Mucosa of descending colon (tissue), 3 donors: Measurements from ENCODE around the gene SPSB4. TPM values are rescaled to one million over a fixed set of nuclear protein-coding genes. Genes with fewer than 3 reads are reported as not detected.

Experiments used
- ATAC-seq: fragments of 200-7000 bp; cut with Tn5 transposase; one replicate; pipeline ENCODE4 v1.9.1; 2020; ENCODE audit warnings: mild to moderate bottlenecking, moderate library complexity
- DNase-seq, 3 donors: peaks; one replicate each; pipeline ENCODE4 v3.0.0-alpha.2; 2020
- H3K36me3 ChIP-seq: fragments of 200-600 bp; one replicate; pipeline ENCODE4 v1.8.0; 2021; ENCODE audit warnings: low read depth, mild to moderate bottlenecking
- H3K4me1 ChIP-seq: fragments of 200-600 bp; one replicate; pipeline ENCODE4 v1.8.0; 2021; ENCODE audit warnings: low read depth, mild to moderate bottlenecking
- H3K4me3 ChIP-seq: fragments of 200-600 bp; one replicate; pipeline ENCODE4 v1.8.0; 2021; ENCODE audit warnings: mild to moderate bottlenecking
- H3K9me3 ChIP-seq: fragments of 200-600 bp; one replicate; pipeline ENCODE4 v1.8.0; 2021; ENCODE audit warnings: mild to moderate bottlenecking
- intact Hi-C, 2 donors: fragments of 100-400 bp; cut with DNase I in 1 of 2; cut with micrococcal nuclease in 1 of 2; formaldehyde crosslinking; loops; one replicate each; pipeline versions ENCODE4 v1.11.0 to v1.11.1; 2022; cut with DNase I, micrococcal nuclease
- total RNA-seq, 3 donors: library from RNA; stranded (reverse); fragmentation: NEBNext Ultra II Directional in 2 of 3; extraction: Animal tissue kit (Norgen Biotek cat#: 25700) in 2 of 3; gene quantifications; one replicate each; pipeline versions ENCODE4 v1.2.1 to v1.2.4, GENCODE V29; 2021 to 2023
- TF ChIP-seq, protein P1 (sequence below): fragments of 200-600 bp; IDR thresholded peaks from one replicate; pipeline ENCODE4 v1.8.0; 2022; ENCODE audit warnings: antibody characterized with exemption, mild to moderate bottlenecking
- donor health status: DM: no; HTN: no; CAD: no; lungs with moderate emphysema.
- donor health status: DM: no; HTN: no; CAD: no.
- donor health status: DM: no; HTN: yes; CAD: no.

Gene SPSB4
- total RNA-seq, 3 donors from 2014 or later: 0.10 to 0.85 (median 0.17) TPM

DNA sequence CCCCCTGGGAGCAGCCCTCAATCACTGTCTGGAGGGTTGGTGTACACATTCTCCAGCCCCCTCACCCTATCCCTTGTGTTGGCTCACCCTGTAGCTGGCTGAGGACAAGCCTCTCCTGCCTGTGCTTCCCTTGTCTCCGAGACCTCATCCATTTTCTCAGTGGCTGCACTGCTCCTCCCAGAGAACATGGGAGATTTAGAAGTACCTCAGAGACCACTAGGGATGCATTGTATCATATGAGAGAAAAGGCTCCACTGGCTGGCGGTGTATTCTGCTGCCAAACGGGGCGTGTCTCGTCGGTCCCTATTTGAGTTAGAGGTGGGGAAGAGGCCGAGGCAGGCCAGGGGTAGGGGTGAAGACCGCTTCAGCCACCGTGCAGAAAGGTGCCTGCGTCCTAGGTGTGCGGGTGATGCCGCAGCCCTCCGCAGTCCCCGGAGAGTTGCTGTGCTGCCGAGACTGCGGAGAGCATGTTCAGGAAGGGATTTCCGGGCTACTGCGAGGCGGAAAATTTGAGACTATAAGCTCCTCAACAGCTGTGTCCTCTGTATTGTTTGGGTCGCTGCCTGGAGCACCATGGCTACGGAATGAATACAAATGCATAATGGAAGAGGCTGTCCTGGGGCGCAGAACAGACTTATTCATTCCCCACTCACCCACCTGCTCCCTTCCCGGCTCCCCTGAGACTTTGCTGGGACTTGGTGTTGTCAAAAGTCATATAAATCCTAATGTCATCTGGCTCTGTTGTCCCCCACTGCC is 43.8 kb downstream of the SPSB4 start:
- TF ChIP-seq, protein P1, sequence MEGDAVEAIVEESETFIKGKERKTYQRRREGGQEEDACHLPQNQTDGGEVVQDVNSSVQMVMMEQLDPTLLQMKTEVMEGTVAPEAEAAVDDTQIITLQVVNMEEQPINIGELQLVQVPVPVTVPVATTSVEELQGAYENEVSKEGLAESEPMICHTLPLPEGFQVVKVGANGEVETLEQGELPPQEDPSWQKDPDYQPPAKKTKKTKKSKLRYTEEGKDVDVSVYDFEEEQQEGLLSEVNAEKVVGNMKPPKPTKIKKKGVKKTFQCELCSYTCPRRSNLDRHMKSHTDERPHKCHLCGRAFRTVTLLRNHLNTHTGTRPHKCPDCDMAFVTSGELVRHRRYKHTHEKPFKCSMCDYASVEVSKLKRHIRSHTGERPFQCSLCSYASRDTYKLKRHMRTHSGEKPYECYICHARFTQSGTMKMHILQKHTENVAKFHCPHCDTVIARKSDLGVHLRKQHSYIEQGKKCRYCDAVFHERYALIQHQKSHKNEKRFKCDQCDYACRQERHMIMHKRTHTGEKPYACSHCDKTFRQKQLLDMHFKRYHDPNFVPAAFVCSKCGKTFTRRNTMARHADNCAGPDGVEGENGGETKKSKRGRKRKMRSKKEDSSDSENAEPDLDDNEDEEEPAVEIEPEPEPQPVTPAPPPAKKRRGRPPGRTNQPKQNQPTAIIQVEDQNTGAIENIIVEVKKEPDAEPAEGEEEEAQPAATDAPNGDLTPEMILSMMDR: no peak
- Histone ChIP-seq H3K4me3 (no peak overlapping the region), H3K4me1 (no peaks in the 10 kb centered on the region), H3K36me3 (no peaks in the 10 kb centered on the region), H3K9me3 (no peaks in the 10 kb centered on the region)
- intact Hi-C loops: no loop called here
- peak; percentile 62 for ATAC-seq
- DNase-seq: peak in 2 of 3 donors; percentile 32 to 53

DNA sequence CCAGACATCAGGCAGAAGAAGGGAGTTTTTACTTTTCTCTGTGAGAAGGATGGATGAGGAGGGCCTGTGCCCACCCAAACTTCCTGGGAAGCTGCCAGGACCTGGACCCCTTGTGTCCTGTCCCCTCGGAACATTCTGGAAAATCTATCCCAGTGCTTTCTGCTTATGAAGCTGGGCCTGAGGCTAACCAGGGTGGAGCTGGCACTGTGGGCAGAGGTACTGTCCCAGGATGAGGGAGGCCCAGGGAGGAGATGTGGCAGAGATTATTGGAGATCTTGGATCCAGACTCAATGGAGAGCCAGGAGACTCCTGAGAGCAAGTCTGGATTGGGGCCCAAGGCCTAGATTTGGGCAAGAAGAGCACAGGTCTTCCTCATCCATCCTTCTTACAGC is 44.4 kb downstream of the SPSB4 start:
- no peaks in the 10 kb centered on the region for H3K4me1 ChIP-seq
- H3K4me3 ChIP-seq: no peak overlapping the region
- H3K36me3 ChIP-seq: no peaks in the 10 kb centered on the region
- intact Hi-C loops: no loop called here
- TF ChIP-seq, protein P1: no peak
- DNase-seq (no peak), ATAC-seq (no peak)
- no peaks in the 10 kb centered on the region for H3K9me3 ChIP-seq

DNA sequence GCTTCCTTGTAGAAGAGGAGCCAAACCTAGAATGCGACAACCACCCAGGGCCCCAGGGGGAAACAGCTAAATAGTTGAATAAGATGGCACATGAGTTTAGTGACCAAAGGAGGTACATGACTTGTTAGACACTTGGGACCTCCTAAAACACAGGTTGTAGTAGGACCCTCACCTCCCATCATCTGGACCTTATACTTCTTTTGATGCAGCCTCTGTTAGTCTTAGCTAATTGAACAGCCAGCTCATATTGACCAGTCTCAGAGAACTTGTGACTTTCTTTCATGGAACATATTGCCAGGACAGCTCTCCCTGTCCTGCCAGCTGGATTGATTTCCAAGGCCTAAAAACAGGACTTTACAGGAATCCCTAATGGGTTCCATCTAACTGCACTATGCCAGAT is 45.0 kb downstream of the SPSB4 start:
- intact Hi-C loops: no loop called here
- no peak for DNase-seq
- H3K4me3 ChIP-seq: no peak overlapping the region
- H3K9me3 ChIP-seq: no peaks in the 10 kb centered on the region
- no peaks in the 10 kb centered on the region for H3K36me3 ChIP-seq
- no peak for ATAC-seq
- H3K4me1 ChIP-seq: no peaks in the 10 kb centered on the region
- TF ChIP-seq, protein P1: no peak

DNA sequence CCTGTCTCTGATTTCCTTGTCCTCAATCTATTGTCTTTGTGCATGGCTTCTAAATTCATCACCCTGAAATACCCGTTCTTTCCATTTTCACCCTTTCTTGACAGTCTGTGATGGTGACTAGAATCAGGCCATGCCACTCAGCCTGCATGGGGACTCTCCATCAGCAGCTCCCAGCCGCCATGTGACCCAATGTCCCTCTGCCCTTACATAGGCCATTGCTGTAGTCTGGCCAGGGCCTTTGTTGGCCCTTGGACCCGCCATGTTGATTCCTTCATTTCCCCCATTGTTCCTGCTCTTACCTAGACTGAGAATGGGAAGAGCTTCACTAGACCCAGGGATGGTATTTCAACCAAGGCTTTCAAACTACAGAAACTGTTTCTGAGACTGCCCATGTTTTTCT is 45.8 kb downstream of the SPSB4 start:
- DNase-seq (no peak), ATAC-seq (no peak)
- H3K36me3 ChIP-seq: no peaks in the 10 kb centered on the region
- intact Hi-C loops: no loop called here
- no peaks in the 10 kb centered on the region for H3K9me3 ChIP-seq
- TF ChIP-seq, protein P1: no peak
- H3K4me1 ChIP-seq: no peaks in the 10 kb centered on the region
- no peak overlapping the region for H3K4me3 ChIP-seq

DNA sequence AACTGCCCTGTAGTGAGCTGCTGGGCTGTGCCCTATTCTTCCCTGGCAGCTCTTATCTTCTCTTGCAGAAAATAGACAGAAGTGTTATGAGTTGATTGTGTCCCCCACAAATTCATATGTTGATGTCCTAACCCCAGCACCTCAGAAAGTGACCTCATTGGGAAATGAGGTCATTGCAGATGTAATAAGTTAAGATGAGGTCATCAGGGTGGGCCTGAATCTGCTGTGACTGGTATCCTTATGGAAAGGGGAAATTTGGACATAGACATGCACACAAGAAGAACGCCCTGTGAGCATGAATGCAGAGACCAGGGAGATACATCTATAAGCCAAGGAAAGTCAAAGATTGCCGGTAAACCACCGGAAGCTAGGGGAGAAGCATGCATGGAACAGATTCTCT is 49.0 kb downstream of the SPSB4 start:
- ATAC-seq (no peak), DNase-seq (no peak)
- no peaks in the 10 kb centered on the region for H3K4me1 ChIP-seq
- TF ChIP-seq, protein P1: no peak
- no peak overlapping the region for H3K4me3 ChIP-seq
- intact Hi-C loops: loop anchor here in 1 of 2 donors (10.0 kb wide), 2 partner anchors 175 to 205 kb away; no protein-coding TSS in a partner anchor
- no peaks in the 10 kb centered on the region for H3K36me3 ChIP-seq
- H3K9me3 ChIP-seq: no peaks in the 10 kb centered on the region
